UCSD-AML1 (cell line): ENCODE data around the gene TRPM5.

Source experiments
- DNase-seq: peaks from one replicate; lab custom pipeline; 2025; ENCODE audit not compliant: unreplicated experiment; lab: John Stamatoyannopoulos, UW

Gene TRPM5

GRCh38 chr11:2440646-2441045, 3.7 kb downstream of the TRPM5 start:
- DNase-seq = peak; percentile 42

GRCh38 chr11:2439820-2440219, 4.5 kb downstream of the TRPM5 start:
- no peak for DNase-seq

- DNase-seq = no peak
Observed at GRCh38 chr11:2437516-2437915, 6.8 kb downstream of the TRPM5 start.

GRCh38 chr11:2436521-2437031, 7.7 kb downstream of the TRPM5 start:
- no peak for DNase-seq

- DNase-seq = no peak
Observed at GRCh38 chr11:2436013-2436520, 8.2 kb downstream of the TRPM5 start.

- DNase-seq = no peak
Observed at GRCh38 chr11:2435288-2436012, 8.9 kb downstream of the TRPM5 start.

GRCh38 chr11:2434506-2435255, 9.6 kb downstream of the TRPM5 start:
- DNase-seq = no peak

GRCh38 chr11:2434008-2434407, 10.3 kb downstream of the TRPM5 start:
- DNase-seq = no peak

- no peak for DNase-seq
Observed at GRCh38 chr11:2433106-2433925, 11.0 kb downstream of the TRPM5 start.

GRCh38 chr11:2432628-2433071, 11.7 kb downstream of the TRPM5 start:
- no peak for DNase-seq

GRCh38 chr11:2432171-2432621, 12.1 kb downstream of the TRPM5 start:
- DNase-seq = no peak

- DNase-seq = no peak
Observed at GRCh38 chr11:2431395-2431794, 12.9 kb downstream of the TRPM5 start.

GRCh38 chr11:2428322-2428795, 16.0 kb downstream of the TRPM5 start:
- peak; percentile 76 for DNase-seq

- no peak for DNase-seq
Observed at GRCh38 chr11:2427721-2428321, 16.5 kb downstream of the TRPM5 start.

- no peak for DNase-seq
Observed at GRCh38 chr11:2426826-2427521, 17.3 kb downstream of the TRPM5 start.

GRCh38 chr11:2426221-2426620, 18.1 kb downstream of the TRPM5 start:
- DNase-seq = no peak

GRCh38 chr11:2425506-2425905, 18.8 kb downstream of the TRPM5 start:
- no peak for DNase-seq

GRCh38 chr11:2424811-2425495, 19.4 kb downstream of the TRPM5 start:
- no peak for DNase-seq
